ENCODE results near the gene TSPAN32.

GRCh38 chr11:2363130-2363529 lies 61.3 kb downstream of the TSPAN32 start:
- TF ChIP-seq PKNOX1 (IDR thresholded peaks at IDR 0.05) (no peak), TARDBP (IDR thresholded peaks at IDR 0.05) (no peak), BHLHE40 (IDR thresholded peaks at IDR 0.05; ENCODE audit: borderline replicate concordance) (no peak), ELF4 (IDR thresholded peaks at IDR 0.05) (no peak)
